ENCODE data around the gene GARIN3.

GRCh38 chr5:157164521-157164920 is 1.5 kb downstream of the GARIN3 start:
- TF ChIP-seq CTCF (IDR thresholded peaks at IDR 0.05) (no peak), POLR2A (IDR thresholded peaks at IDR 0.05) (no peak)

Data from body of pancreas (tissue), 4 donors.